SU-DHL-6 (cell line): ENCODE results near the gene RNF31.

Source experiments
- CTCF ChIP-seq: fragments of 200-600 bp; sonication (generic); IDR thresholded peaks from one replicate; pipeline ENCODE4 v1.5.1; 2017; ENCODE audit warnings: antibody characterized with exemption, mild to moderate bottlenecking, low read length, moderate library complexity; ENCODE audit not compliant: insufficient read depth, poor library complexity, severe bottlenecking
- EZH2phosphoT487 ChIP-seq: fragments of 200-600 bp; sonication (generic), shearing (Covaris generic); conservative IDR thresholded peaks from 2 replicates; pipeline ENCODE4 v1.6.1; 2018; ENCODE audit warnings: mild to moderate bottlenecking, antibody characterized with exemption, low read length, moderate library complexity, mixed read lengths

- no peak for TF ChIP-seq CTCF
- no peak for TF ChIP-seq EZH2phosphoT487
These were observed 59.2 kb downstream of the RNF31 start for GRCh38 chr14:24206260-24207103.
